Inferior parietal cortex (tissue), 1 donor: ENCODE results near the gene RNF13.
A peak's percentile ranks its signal among the peaks of the same experiment; 100 is the strongest.
"Not testable (repeated sequence)": the region's sequence is repeated elsewhere in the genome, so short reads cannot be mapped to it uniquely, and the experiment has no call there.

Source experiments
- DNase-seq: peaks from one replicate; pipeline ENCODE4 v3.0.0-alpha.2; 2016; ENCODE audit errors: extremely low spot score

Gene RNF13

GRCh38 chr3:149801195-149801594, 11.8 kb upstream of the RNF13 start:
- DNase-seq, result no peak

DNA sequence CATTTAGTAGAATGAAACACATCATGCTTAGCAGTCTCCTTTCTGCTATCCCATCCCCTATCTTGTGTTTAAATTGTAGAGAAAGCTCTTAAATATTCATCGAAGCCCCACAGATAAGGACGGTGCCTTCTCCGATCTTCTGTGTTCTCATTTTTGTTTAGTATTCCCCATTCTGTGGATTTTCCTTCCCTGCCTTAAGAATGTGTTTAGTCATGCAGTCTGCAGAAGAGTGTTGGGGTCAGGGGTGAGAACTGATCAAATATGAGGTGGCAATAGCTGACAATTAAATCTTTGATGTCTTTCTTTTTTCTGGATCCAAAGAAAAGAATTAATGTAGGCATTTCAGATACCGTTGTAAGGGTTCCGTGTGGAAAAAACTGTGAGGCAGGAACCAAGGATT, 11.4 kb upstream of the RNF13 start:
- DNase-seq, result no peak

- no peak for DNase-seq
Measured at GRCh38 chr3:149806171-149806778, 6.7 kb upstream of the RNF13 start.

- DNase-seq, result peak; percentile 91
Measured at GRCh38 chr3:149808209-149808829, 4.7 kb upstream of the RNF13 start.

- no peak for DNase-seq
Measured at GRCh38 chr3:149809699-149810098, 3.3 kb upstream of the RNF13 start.

DNA sequence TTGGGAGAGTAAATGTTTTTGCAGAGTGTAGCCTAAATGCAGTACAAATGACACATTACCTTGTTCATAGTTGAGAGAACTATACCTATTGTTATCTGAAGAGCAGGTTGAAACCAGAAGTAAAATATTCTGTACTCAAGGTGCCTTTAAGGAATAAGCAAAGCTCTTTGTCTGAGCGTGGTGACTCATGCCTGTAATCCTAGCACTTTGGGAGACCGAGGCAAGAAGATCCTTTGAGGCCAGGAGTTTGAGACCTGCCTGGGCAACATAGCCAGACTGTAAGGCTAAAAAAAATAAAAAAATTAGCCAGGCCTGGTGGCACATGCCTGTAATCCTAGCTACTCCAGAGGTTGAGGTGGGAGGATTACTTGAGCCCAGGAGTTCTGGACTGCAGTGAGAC, 2.2 kb upstream of the RNF13 start:
- DNase-seq, result no peak

DNA sequence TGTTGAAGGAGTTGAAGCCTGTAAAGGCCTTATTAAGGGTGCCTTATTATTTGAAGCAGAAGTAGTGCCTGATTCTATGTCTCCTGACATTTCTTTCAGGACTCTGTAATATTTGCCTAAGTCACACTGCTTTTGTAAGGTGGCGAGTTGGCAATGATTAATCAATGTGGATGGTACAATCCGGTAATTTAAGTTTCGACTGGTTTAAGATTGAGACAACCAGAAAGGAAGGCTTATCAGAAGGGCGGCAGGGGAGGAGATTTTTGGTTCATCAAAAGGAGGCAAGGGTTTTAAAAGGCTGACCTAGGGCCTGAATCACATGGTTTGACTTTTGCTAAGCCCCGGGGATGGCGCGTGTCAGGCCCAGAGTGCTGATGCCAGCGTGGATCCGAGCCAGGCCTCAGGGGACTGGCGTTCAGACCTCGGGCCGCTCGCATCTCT, 830 bp upstream of the RNF13 start:
- no peak for DNase-seq

GRCh38 chr3:149813367-149814281, 609 bp downstream of the RNF13 start:
- DNase-seq, result peak; percentile 65

DNA sequence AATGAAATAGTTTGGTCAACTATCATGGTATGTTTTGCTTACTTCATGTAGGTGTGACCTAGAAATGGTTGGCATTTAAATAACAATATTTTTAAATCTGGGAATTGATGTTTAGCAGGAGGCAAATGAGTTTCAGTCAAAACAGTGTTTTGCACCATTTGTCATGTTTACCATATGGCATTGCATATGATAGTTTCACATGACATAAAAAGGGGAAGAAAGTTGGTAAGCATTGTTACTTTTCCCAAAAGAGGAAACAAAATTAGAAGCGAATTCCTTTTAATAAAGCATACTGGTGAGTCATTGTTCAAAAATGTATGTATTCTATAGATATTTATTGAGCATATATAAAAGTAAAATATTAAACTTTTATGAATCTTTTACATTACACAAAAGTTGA, 2.3 kb downstream of the RNF13 start:
- peak; percentile 27 for DNase-seq

- no peak for DNase-seq
Measured at GRCh38 chr3:149815728-149816127, 2.7 kb downstream of the RNF13 start.

GRCh38 chr3:149816311-149816710, 3.3 kb downstream of the RNF13 start:
- DNase-seq, result no peak

DNA sequence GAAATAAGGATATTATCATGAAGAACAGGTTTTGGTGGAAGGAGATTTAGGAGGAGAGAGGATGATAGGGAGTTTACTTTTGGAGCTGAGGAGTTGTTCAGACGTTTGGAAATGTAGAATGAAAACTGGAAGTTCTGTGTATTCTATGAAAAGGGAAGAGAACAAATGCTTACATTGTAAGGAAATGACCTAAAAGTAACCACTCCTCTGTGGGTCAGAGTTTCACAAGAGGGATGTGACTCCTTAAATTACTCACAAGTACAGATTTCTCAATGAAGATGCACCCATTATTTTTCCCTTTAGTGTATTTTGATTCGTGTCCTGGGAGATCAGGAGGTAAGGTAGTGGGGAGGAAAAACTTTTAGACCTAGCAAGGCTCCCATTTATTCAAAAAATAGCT, 4.0 kb downstream of the RNF13 start:
- DNase-seq, result no peak

DNA sequence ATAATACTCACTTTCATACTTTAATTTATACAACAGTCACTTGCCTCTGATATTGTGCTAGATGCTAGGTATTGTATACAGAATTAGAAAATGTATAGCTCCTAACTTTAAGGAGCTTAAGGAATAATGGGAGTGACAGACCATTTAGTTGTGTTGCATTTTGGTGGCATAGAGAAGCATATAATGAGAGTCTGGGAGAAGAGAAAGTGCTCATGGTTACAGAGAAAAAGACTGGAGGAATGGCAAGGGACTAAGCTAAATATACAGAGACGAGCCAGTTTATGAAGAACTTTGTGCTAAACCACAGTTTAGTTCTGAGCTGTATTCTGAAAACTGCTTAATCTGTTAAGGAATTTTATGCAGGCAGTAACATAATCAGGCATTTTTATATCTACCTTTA, 6.4 kb downstream of the RNF13 start:
- DNase-seq, result no peak

GRCh38 chr3:149820183-149820582, 7.2 kb downstream of the RNF13 start:
- DNase-seq, result no peak

DNA sequence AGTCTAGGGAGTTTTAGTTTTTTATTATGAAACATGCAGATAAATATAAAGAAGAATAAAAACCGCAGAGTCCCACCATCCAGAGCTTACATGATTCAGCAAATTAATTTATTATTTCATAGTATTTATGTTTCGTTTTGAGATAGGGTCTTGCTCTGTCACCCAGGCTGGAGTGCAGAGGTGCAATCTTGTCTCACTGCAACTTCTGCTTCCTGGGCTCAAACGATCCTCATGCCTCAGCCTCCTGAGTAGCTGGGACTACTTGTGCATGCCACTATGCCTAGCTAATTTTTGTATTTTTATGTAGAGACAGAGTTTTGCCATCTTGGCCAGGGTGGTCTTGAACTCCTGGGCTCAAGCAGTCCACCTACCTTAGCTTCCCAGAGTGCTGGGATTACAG, 13.6 kb downstream of the RNF13 start:
- no peak for DNase-seq

- no peak for DNase-seq
Measured at GRCh38 chr3:149828390-149828789, 15.4 kb downstream of the RNF13 start.

GRCh38 chr3:149829631-149830030, 16.6 kb downstream of the RNF13 start:
- not testable (repeated sequence) for DNase-seq

DNA sequence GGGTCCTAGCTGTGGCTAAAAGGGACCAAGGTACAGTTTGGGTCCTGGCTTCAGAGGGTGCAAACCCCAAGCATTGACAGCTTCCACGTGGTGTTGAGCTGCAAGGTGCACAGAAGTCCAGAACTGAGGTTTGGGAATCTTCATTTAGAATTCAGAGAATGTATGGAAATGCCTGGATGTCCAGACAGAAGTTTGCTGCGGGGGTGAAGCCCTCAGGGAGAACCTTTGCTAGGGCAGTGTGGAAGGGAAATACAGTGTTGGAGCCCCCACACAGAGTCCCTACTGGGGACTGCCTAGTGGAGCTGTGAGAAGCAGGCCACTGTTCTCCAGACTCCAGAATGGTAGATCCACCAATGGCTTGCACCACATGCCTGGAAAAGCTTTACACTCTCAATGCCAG, 17.9 kb downstream of the RNF13 start:
- no peak for DNase-seq

- DNase-seq, result no peak
Measured at GRCh38 chr3:149831321-149831720, 18.3 kb downstream of the RNF13 start.

DNA sequence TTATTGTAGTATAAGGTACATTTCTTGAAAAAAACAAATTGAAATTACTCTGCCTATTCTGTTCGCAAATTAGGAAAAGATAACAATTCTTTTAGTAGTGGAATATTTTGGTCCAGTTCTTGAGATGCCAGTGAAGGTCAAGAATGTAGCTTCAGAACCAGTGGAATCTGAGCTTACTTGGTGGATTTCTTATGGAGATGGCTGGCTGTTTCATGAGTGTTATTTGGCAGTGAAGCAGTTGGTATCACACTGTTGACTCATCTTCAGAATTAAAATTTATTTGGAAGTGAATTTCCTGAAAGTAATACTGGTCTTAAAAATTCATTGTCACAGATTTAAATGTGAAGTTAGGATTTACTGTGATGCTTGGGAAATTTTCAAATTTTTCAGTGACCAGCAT, 19.1 kb downstream of the RNF13 start:
- no peak for DNase-seq

GRCh38 chr3:149833241-149833640, 20.2 kb downstream of the RNF13 start:
- DNase-seq, result no peak

- not testable (repeated sequence) for DNase-seq
Measured at GRCh38 chr3:149838491-149838890, 25.5 kb downstream of the RNF13 start.

DNA sequence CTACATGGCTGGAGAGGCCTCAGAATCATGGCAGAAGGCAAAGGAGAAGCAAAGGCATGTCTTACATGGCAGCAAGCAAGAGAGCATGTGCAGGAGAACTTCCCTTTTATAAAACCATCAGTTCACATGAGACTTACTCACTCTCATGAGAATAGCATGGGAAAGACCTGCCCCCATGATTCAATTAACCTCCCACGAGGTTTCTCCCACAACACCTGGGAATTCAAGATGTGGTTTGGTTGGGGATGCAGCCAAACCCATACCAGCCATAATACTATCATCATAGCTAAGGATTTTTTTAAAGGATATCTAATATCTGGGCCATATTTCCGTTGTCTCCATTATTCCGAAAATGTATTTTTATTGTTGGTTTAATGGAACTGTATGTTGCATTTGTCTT, 26.5 kb downstream of the RNF13 start:
- DNase-seq, result not testable (repeated sequence)
